Activated naive CD8-positive, alpha-beta T cell treated with anti-CD3 and anti-CD28 coated beads for 36 hours (primary cell): ENCODE data around the gene ZNF580. TPM values are rescaled to one million over a fixed set of nuclear protein-coding genes. Genes with fewer than 3 reads are reported as not detected.

ENCODE experiments used
- DNase-seq: peaks from one replicate; pipeline ENCODE4 v3.0.0; 2021
- H3K27ac Mint-ChIP-seq: one replicate; pipeline ENCODE4 v1.8.0; 2022; ENCODE audit warnings: mild to moderate bottlenecking, moderate library complexity, mixed read lengths
- H3K27me3 Mint-ChIP-seq: one replicate; pipeline ENCODE4 v1.8.0; 2022; ENCODE audit warnings: mild to moderate bottlenecking, mixed read lengths
- H3K36me3 Mint-ChIP-seq: one replicate; pipeline ENCODE4 v1.8.0; 2021; ENCODE audit warnings: mild to moderate bottlenecking, mixed read lengths
- H3K4me1 Mint-ChIP-seq: one replicate; pipeline ENCODE4 v1.8.0; 2021; ENCODE audit warnings: mixed read lengths
- H3K4me3 Mint-ChIP-seq: one replicate; pipeline ENCODE4 v1.8.0; 2022; ENCODE audit warnings: mild to moderate bottlenecking, moderate library complexity, mixed read lengths
- H3K9me3 Mint-ChIP-seq: one replicate; pipeline ENCODE4 v1.8.0; 2022; ENCODE audit warnings: mixed read lengths
- total RNA-seq, 2 experiments: library from RNA; stranded (reverse); gene quantifications; one replicate each; pipeline ENCODE4 v1.2.3, GENCODE V29; 2021

Gene ZNF580
- total RNA-seq, 2 experiments from 2014 or later = 29.6 to 30.6 TPM

DNA sequence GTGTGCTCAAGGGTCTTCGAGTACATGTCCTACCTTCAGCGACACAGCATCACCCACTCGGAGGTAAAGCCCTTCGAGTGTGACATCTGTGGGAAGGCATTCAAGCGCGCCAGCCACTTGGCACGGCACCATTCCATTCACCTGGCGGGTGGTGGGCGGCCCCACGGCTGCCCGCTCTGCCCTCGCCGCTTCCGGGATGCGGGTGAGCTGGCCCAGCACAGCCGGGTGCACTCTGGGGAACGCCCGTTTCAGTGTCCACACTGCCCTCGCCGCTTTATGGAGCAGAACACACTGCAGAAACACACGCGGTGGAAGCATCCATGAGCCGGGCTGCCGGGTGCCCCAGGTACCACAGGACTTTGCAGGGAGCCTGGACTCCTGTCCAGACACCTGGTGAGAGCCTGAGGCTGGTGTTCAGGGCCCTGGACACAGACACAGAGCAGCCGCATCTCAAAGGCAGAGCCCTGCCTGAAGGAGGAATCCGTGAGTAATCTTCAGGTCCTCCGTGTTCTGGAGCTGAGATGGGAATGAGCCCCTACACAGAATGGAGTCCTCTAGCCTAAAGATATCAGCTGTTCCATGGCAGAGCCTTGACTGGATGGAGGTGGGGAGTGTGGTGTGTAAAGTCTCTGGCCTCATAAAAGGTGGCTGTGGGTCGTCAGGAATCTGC, 4.2 kb downstream of the ZNF580 start:
- no peak for DNase-seq
- Mint-ChIP-seq H3K36me3 (peaks cover 46% of the 10 kb centered on the region), H3K27me3 (peaks cover 6% of the 10 kb centered on the region), H3K9me3 (no peaks in the 10 kb centered on the region), H3K27ac (peak overlapping the region; percentile 98), H3K4me1 (peaks cover 47% of the 10 kb centered on the region), H3K4me3 (peak overlapping the region; percentile 89)

GRCh38 chr19:55645512-55645881, 4.7 kb downstream of the ZNF580 start:
- Mint-ChIP-seq H3K9me3 (no peaks in the 10 kb centered on the region), H3K36me3 (peaks cover 44% of the 10 kb centered on the region), H3K4me3 (peak overlapping the region; percentile 89), H3K27ac (peak overlapping the region; percentile 56), H3K4me1 (peaks cover 49% of the 10 kb centered on the region), H3K27me3 (peaks cover 6% of the 10 kb centered on the region)
- DNase-seq = no peak

DNA sequence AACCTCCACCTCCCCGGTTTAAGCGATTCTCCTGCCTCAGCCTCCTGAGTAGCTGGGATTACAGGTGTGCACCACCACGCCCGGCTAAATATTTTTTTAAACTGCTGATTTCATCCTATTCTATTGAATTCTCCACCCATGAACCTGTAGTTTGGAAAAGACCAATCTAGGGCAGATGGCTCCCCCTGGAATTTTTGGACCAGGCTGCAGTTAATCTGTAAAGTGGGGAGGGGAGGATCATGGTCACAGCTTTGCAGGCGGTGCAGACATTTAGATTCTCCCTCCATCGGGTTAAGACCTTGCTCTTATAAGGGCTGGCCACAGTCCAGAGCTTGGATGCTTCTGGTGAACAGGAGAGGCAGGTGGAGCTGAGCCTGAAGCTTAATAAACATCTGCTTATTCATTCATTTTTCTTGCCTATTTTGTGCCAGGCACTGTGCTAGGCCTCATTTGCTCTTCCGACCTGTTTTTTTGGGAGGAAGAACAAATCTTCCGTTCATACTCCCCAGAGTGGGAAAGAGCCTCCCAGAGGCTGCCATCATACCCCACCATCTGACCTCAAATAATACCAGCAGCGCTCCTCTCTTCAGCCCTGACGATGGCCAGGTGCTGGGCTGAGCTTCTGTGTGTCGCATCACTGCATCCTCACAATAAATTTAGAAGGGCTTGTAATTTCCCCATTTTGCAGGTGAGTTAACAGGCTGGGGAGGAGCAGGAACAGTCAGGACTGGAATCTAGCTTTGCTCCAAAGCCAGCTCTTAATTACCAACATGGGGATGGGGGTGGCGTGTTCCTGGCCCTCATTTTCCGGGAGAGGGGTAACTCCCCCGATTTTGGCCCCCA, 6.3 kb downstream of the ZNF580 start:
- H3K27me3 Mint-ChIP-seq = no peaks in the 10 kb centered on the region
- H3K36me3 Mint-ChIP-seq = peaks cover 44% of the 10 kb centered on the region
- H3K4me3 Mint-ChIP-seq = peak overlapping the region; percentile 82
- peaks cover 46% of the 10 kb centered on the region for H3K4me1 Mint-ChIP-seq
- no peak for DNase-seq
- H3K9me3 Mint-ChIP-seq = no peaks in the 10 kb centered on the region
- H3K27ac Mint-ChIP-seq = peak overlapping the region; percentile 87

GRCh38 chr19:55647732-55648584, 7.2 kb downstream of the ZNF580 start, which contains the start of gene CCDC106:
TSS of gene CCDC106 (plus strand) at chr19:55648212. CDS start at chr19:55649047, 835 bp downstream.
- Mint-ChIP-seq H3K36me3 (peaks cover 41% of the 10 kb centered on the region), H3K4me3 (peak within 1 kb of the TSS; percentile 82), H3K27me3 (no peaks in the 10 kb centered on the region), H3K4me1 (peaks cover 45% of the 10 kb centered on the region), H3K27ac (peak within 1 kb of the TSS; percentile 88), H3K9me3 (no peaks in the 10 kb centered on the region)
- DNase-seq = peak; percentile 55

DNA sequence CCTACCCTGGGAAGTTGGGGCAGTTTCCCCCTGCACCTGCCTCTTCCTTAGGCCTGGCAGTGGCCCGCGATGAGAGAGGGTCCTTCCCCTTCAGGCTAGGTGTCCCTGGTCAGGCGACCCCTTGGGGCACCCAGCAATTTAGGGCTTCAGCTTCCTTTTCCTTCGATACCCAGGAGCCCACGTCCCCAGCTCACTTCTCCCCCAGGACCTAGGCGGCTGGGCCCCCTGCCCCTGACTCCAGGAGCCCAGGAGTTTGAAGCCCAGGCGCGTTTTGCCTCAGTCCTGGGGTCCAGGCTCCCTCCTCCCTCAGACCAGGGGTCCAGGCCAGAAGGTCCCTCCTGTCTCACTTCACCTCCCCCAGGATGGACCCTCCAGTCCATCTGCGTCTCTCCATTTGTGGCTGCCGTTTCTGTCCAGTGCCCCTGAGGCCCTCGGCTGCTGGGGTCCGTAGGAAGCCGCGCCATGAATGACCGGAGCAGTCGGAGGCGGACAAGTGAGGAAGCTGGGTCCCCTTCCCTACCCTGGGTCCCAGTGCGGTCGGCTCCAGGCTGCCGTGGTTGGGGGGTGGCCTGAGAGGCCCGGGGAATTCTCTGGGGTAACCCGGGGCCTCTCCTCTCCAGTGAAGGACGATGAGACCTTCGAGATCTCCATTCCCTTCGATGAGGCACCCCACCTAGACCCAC, 7.9 kb downstream of the ZNF580 start:
- Mint-ChIP-seq H3K4me3 (peak overlapping the region; percentile 82), H3K36me3 (peaks cover 36% of the 10 kb centered on the region), H3K27ac (peak overlapping the region; percentile 88), H3K27me3 (peaks cover 1% of the 10 kb centered on the region), H3K9me3 (no peaks in the 10 kb centered on the region), H3K4me1 (peaks cover 41% of the 10 kb centered on the region)
- DNase-seq = no peak

- peaks cover 41% of the 10 kb centered on the region for H3K4me1 Mint-ChIP-seq
- no peaks in the 10 kb centered on the region for H3K9me3 Mint-ChIP-seq
- DNase-seq = no peak
- peak overlapping the region; percentile 88 for H3K27ac Mint-ChIP-seq
- peak overlapping the region; percentile 82 for H3K4me3 Mint-ChIP-seq
- peaks cover 5% of the 10 kb centered on the region for H3K27me3 Mint-ChIP-seq
- H3K36me3 Mint-ChIP-seq = peaks cover 30% of the 10 kb centered on the region
Observed at GRCh38 chr19:55649268-55650125, 8.7 kb downstream of the ZNF580 start.

DNA sequence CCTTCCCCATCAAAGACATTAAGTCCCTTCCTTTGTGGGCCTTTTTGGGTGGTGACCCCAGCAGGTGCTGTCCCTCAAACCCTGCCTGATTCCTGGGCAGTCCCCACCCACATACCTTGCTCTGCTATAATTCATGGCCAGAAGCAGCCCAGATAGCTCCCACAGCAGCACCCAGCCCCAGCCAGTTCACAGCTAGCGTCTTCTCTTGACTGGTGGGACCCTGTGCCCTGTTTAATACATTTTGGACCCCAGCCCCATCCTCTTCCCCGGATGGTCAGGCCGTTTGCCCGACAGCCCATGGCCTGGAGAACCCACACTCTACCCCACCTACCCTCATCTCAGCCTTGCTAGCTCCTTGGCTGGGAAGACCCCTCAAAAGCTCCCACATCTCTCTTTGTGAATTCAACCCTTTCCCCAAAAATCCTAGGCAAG, 9.3 kb downstream of the ZNF580 start:
- peak overlapping the region; percentile 57 for H3K4me3 Mint-ChIP-seq
- no peak for DNase-seq
- H3K27me3 Mint-ChIP-seq = peaks cover 5% of the 10 kb centered on the region
- H3K9me3 Mint-ChIP-seq = no peaks in the 10 kb centered on the region
- H3K4me1 Mint-ChIP-seq = peaks cover 40% of the 10 kb centered on the region
- peak overlapping the region; percentile 70 for H3K27ac Mint-ChIP-seq
- peaks cover 26% of the 10 kb centered on the region for H3K36me3 Mint-ChIP-seq

- H3K27ac Mint-ChIP-seq = peak overlapping the region; percentile 70
- H3K4me1 Mint-ChIP-seq = peaks cover 34% of the 10 kb centered on the region
- peaks cover 5% of the 10 kb centered on the region for H3K27me3 Mint-ChIP-seq
- no peak for DNase-seq
- H3K4me3 Mint-ChIP-seq = peak overlapping the region; percentile 57
- no peaks in the 10 kb centered on the region for H3K9me3 Mint-ChIP-seq
- H3K36me3 Mint-ChIP-seq = peaks cover 25% of the 10 kb centered on the region
Observed at GRCh38 chr19:55650602-55651230, 9.9 kb downstream of the ZNF580 start.

DNA sequence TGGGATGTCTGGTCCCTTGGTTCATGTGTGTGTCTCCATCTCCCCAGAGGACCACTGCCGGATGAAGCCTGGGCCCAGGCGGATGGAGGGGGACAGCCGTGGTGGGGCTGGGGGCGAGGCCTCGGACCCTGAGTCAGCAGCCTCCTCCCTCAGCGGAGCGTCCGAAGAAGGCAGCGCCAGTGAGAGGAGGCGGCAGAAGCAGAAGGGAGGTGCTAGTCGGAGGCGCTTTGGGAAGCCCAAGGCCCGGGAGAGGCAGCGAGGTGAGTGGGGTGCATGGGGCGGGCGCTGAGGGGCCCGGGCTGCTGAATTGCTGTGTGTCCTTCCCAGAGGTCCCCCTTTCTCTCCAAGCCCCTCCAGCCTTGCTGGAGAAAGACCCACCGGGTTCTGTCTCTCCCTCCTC, 10.4 kb downstream of the ZNF580 start:
- Mint-ChIP-seq H3K9me3 (no peaks in the 10 kb centered on the region), H3K36me3 (peaks cover 28% of the 10 kb centered on the region), H3K4me3 (no peak overlapping the region), H3K4me1 (peaks cover 34% of the 10 kb centered on the region), H3K27me3 (peaks cover 5% of the 10 kb centered on the region), H3K27ac (no peak overlapping the region)
- DNase-seq = no peak

- no peak for DNase-seq
- peaks cover 32% of the 10 kb centered on the region for H3K4me1 Mint-ChIP-seq
- no peaks in the 10 kb centered on the region for H3K9me3 Mint-ChIP-seq
- H3K4me3 Mint-ChIP-seq = peak overlapping the region; percentile 43
- H3K27ac Mint-ChIP-seq = peak overlapping the region; percentile 19
- H3K27me3 Mint-ChIP-seq = peaks cover 5% of the 10 kb centered on the region
- H3K36me3 Mint-ChIP-seq = peaks cover 34% of the 10 kb centered on the region
Observed at GRCh38 chr19:55652311-55653128, 11.7 kb downstream of the ZNF580 start.

DNA sequence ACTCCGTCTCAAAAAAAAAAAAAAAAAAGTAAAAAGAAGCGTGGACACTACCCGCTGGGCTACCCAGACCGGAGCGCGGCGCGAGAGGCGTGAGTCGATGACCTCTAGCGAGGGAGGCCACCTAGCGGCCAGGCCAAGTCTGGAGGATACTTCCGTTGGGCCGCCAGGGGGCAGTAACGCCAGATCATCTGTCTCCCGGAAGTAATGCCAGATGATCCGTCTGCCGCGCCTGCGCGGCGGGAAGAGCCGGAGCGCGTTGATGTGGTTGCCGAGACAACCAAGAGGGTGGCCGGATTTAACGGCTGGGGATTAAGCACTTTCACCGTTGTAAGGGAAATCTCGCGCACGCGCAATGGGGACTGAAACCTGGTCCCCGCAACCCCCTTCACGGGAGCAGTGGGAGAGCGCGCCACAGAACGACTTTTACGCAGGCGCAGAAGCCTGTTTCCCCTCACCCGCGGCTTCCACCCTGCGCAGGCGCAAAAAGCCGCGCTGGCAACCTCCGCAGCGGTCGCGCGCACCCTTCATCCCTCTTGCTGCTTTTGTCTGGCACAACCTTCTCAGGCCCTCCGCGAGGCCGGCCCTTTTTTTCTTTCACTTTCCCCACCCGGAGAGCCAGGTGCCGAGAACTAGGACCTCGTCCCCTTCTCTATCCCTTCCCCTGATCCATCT, 13.0 kb downstream of the ZNF580 start:
- H3K27ac Mint-ChIP-seq = peak overlapping the region; percentile 95
- peak overlapping the region; percentile 85 for H3K4me3 Mint-ChIP-seq
- H3K27me3 Mint-ChIP-seq = peaks cover 5% of the 10 kb centered on the region
- H3K4me1 Mint-ChIP-seq = peaks cover 36% of the 10 kb centered on the region
- peaks cover 40% of the 10 kb centered on the region for H3K36me3 Mint-ChIP-seq
- no peaks in the 10 kb centered on the region for H3K9me3 Mint-ChIP-seq
- peak; percentile 94 for DNase-seq

DNA sequence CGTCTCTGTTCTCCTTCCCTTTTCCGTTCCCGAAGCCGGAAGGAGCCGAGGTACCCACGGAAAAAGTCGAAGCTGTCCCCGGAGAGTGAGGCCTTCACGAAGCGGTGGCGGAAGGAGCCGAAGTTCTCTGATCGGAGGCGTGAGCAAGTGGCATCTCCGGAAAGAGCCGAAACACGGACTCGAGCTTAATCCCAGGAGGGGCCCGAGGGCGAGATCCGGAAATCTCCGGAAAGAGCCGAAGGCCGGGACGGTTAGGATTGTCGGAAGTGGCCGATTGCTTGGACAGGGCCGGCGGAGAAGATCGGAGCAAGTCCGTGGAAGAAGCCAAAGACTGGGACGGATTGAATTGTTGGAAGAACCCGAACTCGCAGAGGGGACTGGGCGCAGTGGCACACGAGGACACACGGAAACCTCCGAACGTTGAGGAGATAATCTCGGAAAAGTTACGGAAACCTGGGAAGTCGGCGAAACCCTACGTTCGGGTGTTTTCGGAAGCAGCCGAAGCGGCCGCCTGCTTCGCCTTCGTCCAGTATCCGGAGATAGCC, 13.6 kb downstream of the ZNF580 start:
- Mint-ChIP-seq H3K9me3 (no peaks in the 10 kb centered on the region), H3K27me3 (peaks cover 5% of the 10 kb centered on the region), H3K4me3 (peak overlapping the region; percentile 85), H3K4me1 (peaks cover 33% of the 10 kb centered on the region), H3K27ac (peak overlapping the region; percentile 95), H3K36me3 (peaks cover 41% of the 10 kb centered on the region)
- peak; percentile 98 for DNase-seq
